Stimulated activated CD4-positive, alpha-beta T cell treated with anti-CD3 and anti-CD28 coated beads, TNF-alpha, amount 100 ng/mL, for 24 hours (primary cell): ENCODE measurements around the gene UQCC5.

Experiments
- DNase-seq, 3 experiments: peaks; one replicate each; pipeline ENCODE4 v3.0.0-alpha.2; 2020; ENCODE audit warnings: low read depth in 3 of 3

The UQCC5 gene

DNA sequence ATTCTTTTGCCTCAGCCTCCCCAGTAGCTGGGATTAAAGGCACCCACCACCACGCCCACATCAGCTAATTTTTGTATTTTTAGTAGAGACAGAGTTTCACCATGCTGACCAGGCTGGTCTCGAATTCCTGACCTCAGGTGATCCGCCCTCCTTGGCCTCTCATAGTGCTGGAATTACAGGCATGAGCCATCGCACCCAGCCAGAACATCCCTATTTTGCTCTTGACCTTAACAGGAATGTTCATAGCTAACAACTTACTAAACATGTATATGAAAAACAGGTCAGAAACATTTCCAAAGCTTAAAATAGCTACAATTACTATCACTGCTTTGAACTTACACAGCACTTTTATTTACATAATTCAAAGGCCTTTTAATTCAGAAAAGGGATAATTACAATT lies 33.7 kb downstream of the UQCC5 start:
- DNase-seq = no peak

- no peak for DNase-seq
Observed at GRCh38 chr3:52572221-52572620, 35.8 kb downstream of the UQCC5 start.

GRCh38 chr3:52574056-52574965 lies 37.9 kb downstream of the UQCC5 start:
- DNase-seq = no peak
